Right kidney (tissue), 1 donor: Measurements from ENCODE around the gene AKAP10.
"Not testable (repeated sequence)": the region's sequence is repeated elsewhere in the genome, so short reads cannot be mapped to it uniquely, and the experiment has no call there.

Experiments
- DNase-seq: peaks from one replicate; pipeline ENCODE4 v3.0.0-alpha.2; 2016

The AKAP10 gene

GRCh38 chr17:19935169-19935568 is 42.5 kb downstream of the AKAP10 start:
- DNase-seq: no peak

- DNase-seq: no peak
These were observed 44.0 kb downstream of the AKAP10 start for GRCh38 chr17:19933628-19934027.

GRCh38 chr17:19933221-19933620 is 44.4 kb downstream of the AKAP10 start:
- DNase-seq: no peak

- DNase-seq: no peak
These were observed 49.3 kb downstream of the AKAP10 start for GRCh38 chr17:19928299-19928698.

- no peak for DNase-seq
These were observed 62.2 kb downstream of the AKAP10 start for GRCh38 chr17:19915245-19915978.

- DNase-seq: no peak
These were observed 66.6 kb downstream of the AKAP10 start for GRCh38 chr17:19911033-19911432.

GRCh38 chr17:19909139-19909538 is 68.5 kb downstream of the AKAP10 start:
- DNase-seq: no peak

GRCh38 chr17:19905502-19905901 is 72.1 kb downstream of the AKAP10 start:
- no peak for DNase-seq

GRCh38 chr17:19904924-19905323 is 72.7 kb downstream of the AKAP10 start:
- no peak for DNase-seq

- no peak for DNase-seq
These were observed 73.2 kb downstream of the AKAP10 start for GRCh38 chr17:19904412-19904811.

GRCh38 chr17:19900809-19901208 is 76.8 kb downstream of the AKAP10 start:
- DNase-seq: no peak

- no peak for DNase-seq
These were observed 79.7 kb downstream of the AKAP10 start for GRCh38 chr17:19897903-19898302.

GRCh38 chr17:19897090-19897837 is 80.4 kb downstream of the AKAP10 start:
- no peak for DNase-seq

GRCh38 chr17:19896679-19897078 is 80.9 kb downstream of the AKAP10 start:
- no peak for DNase-seq

- not testable (repeated sequence) for DNase-seq
These were observed 87.1 kb downstream of the AKAP10 start for GRCh38 chr17:19890554-19890953.

GRCh38 chr17:19890001-19890400 is 87.6 kb downstream of the AKAP10 start:
- DNase-seq: not testable (repeated sequence)

GRCh38 chr17:19886116-19886515 is 91.5 kb downstream of the AKAP10 start:
- no peak for DNase-seq

- no peak for DNase-seq
These were observed 94.0 kb downstream of the AKAP10 start for GRCh38 chr17:19883537-19884215.

GRCh38 chr17:19880393-19880792 is 97.2 kb downstream of the AKAP10 start:
- no peak for DNase-seq

- no peak for DNase-seq
These were observed 100.2 kb downstream of the AKAP10 start for GRCh38 chr17:19877364-19877945.

- DNase-seq: no peak
These were observed 101.0 kb downstream of the AKAP10 start for GRCh38 chr17:19876529-19877161.

- DNase-seq: no peak
These were observed 103.4 kb downstream of the AKAP10 start for GRCh38 chr17:19874256-19874655.
